ENCODE data around the gene FRMPD1.
"Not testable (repeated sequence)": the region's sequence is repeated elsewhere in the genome, so short reads cannot be mapped to it uniquely, and the experiment has no call there.

The FRMPD1 gene, protein sequence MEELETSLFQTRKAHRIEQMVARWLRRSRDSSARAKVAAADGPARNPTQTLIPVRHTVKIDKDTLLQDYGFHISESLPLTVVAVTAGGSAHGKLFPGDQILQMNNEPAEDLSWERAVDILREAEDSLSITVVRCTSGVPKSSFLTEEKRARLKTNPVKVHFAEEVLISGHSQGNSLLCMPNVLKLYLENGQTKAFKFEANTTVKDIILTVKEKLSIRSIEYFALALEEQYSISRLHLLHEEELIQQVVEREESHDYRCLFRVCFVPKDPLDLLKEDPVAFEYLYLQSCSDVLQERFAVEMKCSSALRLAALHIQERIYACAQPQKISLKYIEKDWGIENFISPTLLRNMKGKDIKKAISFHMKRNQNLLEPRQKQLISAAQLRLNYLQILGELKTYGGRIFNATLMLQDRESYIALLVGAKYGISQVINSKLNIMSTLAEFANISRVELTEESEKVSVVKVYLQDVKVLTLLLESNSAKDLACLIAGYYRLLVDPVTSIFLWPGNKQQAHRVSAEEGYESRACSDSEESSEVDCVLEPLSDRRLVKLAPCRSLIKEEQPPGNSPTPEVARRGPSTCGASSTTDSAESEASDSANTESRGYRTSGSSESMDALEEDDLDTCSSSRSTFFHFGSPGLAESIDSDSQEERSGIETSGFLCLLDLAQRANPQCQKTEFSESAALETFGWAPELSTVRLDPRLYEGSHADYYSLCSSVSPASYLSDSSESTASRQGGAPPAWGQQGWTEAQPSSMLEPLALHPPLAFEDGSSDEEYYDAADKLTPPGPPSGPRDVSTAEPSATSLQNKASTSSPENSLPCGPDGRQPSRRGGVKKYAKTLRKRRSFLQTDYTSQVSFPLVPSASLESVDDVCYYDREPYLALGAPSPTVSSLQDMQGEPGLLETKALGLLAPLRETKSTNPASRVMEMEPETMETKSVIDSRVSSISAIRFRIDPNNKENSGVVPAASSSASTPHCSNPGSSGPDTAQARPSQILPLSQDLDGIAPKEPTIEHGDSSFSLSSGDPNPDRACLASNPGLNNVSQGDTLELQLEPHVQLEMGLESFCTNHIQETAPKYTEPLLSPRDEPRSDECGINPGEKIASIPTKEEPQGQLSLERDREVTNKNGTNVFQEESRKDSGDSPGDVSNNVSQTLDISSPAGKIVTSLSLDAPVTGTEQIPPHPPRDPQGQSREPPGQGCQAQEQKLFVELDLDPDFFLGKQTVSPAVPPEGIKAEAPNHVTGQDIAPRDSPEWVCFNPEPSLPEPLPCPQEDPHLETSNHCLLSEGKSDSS (N-terminal part only)

GRCh38 chr9:37650873-37651768 lies at the start of gene FRMPD1:
TSS of gene FRMPD1 (plus strand) at chr9:37650954. CDS start at chr9:37692642, 41,688 bp downstream.
- peak; percentile 85 for DNase-seq

DNA sequence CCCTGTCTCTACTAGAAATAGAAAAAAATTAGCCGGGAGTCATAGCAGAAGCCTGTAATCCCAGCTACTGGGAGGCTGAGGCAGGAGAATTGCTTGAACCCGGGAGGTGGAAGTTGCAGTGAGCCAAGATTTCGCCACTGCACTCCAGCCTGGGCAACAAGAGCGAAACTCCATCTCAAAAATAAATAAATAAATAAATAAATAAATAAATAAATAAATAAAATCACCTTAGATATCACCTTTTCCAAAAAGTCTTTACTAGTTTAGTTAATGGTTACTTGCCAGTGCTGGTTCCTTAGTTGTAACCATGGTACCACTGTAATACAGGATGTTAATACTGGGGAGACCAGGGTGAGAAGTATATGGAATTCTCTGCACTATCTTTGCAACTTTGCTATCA lies 48.7 kb upstream of the FRMPD1 start:
- not testable (repeated sequence) for DNase-seq

DNA sequence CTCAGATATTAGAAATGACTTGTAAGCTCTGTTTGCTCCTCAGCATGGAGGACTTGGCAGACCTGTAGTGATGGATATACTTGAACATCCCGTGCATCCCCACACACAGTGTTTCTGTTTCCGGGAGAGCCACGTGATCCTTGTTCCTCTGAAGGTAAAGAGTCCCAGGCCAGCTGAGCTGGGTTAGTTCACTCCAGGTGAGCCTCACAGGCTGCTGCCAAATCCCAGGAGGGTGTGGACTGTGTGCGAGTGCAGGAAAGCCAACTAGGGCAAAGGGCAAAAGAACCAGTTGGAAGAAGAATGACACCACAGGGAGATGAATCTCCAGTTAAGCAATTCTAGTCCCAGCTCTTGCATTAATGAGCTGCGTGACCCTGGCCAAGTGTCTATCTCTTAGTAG lies 47.9 kb upstream of the FRMPD1 start:
- no peak for DNase-seq

- no peak for DNase-seq
Measured at GRCh38 chr9:37604296-37604695, 46.5 kb upstream of the FRMPD1 start.

GRCh38 chr9:37608250-37608649 lies 42.5 kb upstream of the FRMPD1 start:
- DNase-seq, result no peak

GRCh38 chr9:37609735-37610397 lies 40.9 kb upstream of the FRMPD1 start:
- DNase-seq, result no peak

DNA sequence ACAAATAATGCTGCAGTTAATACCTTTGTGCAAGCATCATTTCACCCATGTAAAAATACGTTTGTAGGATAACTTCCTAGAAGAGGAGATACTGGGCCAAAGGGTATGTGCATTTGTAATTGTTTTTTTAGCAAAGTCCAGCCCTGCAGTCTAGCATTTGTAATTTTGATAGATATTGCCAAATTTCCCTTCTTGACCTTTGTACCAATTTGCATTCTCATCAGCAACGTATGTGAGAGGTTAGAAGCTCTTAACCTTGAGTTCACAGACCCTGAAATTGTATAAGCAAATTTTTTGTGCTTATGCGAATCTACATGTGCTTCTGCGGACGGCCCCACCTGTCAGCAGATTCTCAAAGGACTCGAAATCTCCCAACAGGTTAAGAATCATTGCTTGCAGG lies 39.7 kb upstream of the FRMPD1 start:
- DNase-seq, result no peak

GRCh38 chr9:37611961-37612360 lies 38.8 kb upstream of the FRMPD1 start:
- DNase-seq, result peak; percentile 29

DNA sequence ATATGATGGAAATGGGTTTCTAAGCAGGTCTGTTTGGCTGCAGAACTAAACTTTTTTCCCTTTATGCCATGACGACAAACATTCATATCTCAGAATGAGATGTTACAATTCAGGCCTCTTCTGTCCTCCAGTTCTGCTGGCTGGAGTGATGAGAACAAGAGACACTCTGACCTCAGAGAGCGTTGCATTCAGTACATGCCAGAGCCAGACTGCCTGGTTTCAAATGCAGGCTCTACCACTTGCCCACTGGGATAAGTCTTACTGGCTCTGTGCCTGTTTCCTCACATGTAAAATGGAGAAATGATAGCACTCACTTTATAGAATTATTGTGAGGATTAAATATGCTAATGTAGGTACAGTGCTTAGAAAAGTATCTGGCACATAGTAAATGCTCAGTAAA lies 33.6 kb upstream of the FRMPD1 start:
- no peak for DNase-seq

GRCh38 chr9:37617832-37618231 lies 32.9 kb upstream of the FRMPD1 start:
- no peak for DNase-seq

DNA sequence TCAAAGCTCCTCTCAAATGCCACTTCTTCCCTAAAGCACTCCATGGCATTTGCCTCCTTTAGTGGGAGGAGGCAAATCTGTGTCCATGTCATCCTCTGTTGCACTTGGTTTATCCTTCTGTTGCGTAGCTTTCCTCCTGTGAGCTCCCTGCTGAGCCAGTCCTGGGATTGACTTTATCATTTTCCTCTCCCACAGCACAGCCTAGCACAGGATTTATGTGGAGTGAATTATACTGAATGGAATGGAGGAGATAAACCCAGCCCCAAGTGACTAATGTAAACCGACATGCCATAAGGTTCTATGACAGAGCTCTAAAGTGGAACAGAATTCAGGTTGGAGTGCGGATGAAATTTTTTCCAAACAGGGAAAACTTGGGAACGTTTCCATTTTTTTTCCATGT lies 31.9 kb upstream of the FRMPD1 start:
- DNase-seq, result no peak

DNA sequence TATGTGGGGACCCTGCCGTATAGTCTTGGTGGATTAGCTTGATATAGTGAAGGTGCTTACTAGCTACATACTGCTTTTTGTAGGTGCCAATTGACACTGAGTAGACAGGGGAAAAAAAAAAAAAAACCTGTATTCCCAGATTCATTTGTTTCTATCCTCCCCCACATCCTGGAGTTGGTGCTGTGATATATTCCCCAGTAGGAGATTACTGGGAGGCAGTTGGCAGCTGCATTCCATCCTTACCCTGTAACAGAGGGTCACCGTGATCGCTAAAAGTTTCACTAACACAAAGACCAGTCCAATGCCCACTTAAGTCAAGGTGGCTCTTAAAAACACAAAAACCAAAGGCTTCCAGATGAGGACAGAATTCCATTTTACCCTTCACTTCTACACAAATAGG lies 30.9 kb upstream of the FRMPD1 start:
- no peak for DNase-seq

DNA sequence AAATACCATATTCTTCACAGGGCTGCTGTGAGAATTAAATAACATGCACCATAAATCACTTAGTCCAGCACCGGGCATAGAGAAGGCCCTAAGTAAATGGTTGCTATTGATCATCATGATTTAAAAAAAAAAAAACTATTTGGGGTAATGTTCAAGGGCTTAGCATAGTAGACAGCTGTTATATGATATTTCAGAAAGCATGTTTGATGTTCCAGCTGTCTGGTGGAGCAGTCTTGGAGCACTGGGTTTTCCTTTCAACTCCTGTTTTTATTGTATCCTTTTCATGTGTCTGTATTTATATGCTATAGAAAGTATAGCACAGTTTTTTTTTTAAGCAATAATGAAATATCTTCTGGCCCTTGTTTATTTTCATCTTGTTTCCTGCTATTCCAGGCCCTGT lies 30.4 kb upstream of the FRMPD1 start:
- DNase-seq, result no peak

- DNase-seq, result peak; percentile 69
Measured at GRCh38 chr9:37621273-37622121, 29.3 kb upstream of the FRMPD1 start.

- DNase-seq, result no peak
Measured at GRCh38 chr9:37622462-37622861, 28.3 kb upstream of the FRMPD1 start.

DNA sequence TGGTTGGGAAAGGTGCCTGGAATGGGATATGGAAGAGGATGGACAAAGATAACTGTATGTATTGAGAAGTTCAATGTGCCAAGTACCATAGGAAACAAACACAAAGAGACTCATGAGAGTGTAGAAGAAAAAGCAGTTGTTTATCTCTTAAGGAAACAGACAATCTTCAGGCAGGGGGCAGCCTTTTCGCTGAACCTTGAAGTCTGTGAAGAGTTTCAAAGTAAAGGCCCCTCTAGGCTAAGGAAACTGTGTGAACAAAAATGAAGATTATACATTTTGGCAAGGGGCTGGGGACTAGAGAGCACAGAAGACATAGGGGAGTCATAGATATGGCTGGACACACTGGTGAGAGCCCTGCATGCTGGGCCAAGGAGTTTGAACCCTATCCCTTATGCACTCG lies 27.5 kb upstream of the FRMPD1 start:
- no peak for DNase-seq

GRCh38 chr9:37624073-37624472 lies 26.7 kb upstream of the FRMPD1 start:
- no peak for DNase-seq

DNA sequence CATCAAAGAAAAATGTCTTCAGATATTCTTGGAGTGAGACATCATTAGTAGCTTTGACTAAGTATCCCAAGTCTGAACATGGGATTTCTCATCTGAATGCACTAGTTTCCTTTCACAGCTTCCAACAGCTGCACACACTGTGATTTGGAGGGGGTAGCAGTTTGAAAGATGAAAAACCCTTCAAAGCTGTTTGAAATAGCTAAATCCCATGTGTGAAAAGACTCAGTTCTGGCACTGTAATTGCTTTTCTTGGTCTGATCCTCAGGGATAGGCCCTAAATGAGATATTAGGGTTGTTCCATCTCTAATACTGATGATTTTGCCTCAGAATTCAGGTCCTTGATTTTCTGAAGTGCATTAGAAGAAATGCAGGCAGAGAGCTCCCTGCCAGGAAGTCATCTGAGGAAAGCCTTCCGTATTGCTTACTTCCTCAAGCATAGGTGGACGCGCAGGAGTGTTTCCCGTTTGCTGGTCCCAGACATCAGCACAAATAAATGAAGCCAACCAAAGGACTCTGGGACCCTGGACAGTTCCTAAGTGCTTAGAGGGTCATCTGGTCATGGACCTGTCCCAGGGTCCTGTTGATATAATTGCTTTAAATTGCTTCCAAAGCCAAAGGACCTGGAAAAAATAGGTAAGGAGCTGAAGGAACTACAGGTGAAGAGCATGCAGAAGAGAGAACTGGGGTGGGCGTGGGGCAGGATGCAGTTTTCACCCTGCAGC lies 25.6 kb upstream of the FRMPD1 start:
- no peak for DNase-seq

DNA sequence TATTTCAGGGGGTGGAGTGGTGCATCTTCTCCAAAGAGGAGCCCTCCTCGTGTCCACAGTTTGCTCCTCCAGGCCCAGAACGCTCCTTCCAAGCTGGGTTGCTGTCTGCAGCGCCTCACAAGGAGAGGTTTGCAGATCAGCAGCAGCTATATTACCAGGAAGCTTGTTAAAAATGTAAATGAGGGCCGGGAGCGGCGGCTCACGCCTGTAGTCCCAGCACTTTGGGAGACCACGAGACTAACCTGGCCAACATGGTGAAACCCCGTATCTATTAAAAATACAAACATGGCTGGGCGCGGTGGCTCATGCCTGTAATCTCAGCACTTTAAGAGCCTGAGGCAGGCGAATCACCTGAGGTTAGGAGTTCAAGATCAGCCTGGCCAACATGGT lies 25.0 kb upstream of the FRMPD1 start:
- DNase-seq, result no peak
